NB4 (cell line): ENCODE measurements around the gene BAG5.

ENCODE experiments used
- POLR2A ChIP-seq: IDR thresholded peaks from 2 replicates; pipeline ENCODE4 v1.6.1; 2011; ENCODE audit warnings: mild to moderate bottlenecking; ENCODE audit not compliant: insufficient read length; ENCODE audit errors: extremely low read depth
- TF ChIP-seq, protein P1 (sequence below): IDR thresholded peaks from one replicate; pipeline ENCODE4 v1.5.1; 2012; ENCODE audit warnings: low read depth, low read length
- TF ChIP-seq, protein P2 (sequence below): IDR thresholded peaks from 2 replicates; pipeline ENCODE4 v1.6.1; 2011; ENCODE audit warnings: low read depth, low read length

DNA sequence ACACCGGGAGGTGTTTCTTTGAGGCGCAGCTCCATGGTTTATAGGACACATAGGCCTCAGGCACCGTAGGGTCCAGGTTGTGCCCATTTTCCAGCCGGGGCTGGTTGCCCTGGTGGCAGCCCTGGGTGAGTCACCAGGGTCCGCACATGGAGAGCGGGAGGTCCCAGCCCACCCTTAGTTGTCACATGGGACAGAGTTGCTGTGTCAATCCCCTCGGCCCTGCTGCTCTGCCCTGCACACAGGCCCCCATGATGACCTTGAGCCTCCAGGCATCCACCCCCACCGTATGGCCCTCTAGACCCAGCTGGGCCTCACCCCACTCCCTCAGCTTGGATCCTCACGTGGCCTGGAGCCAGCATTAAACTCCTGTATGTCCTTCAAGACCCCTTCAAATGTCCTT, 25.8 kb downstream of the BAG5 start:
- TF ChIP-seq, protein P1, sequence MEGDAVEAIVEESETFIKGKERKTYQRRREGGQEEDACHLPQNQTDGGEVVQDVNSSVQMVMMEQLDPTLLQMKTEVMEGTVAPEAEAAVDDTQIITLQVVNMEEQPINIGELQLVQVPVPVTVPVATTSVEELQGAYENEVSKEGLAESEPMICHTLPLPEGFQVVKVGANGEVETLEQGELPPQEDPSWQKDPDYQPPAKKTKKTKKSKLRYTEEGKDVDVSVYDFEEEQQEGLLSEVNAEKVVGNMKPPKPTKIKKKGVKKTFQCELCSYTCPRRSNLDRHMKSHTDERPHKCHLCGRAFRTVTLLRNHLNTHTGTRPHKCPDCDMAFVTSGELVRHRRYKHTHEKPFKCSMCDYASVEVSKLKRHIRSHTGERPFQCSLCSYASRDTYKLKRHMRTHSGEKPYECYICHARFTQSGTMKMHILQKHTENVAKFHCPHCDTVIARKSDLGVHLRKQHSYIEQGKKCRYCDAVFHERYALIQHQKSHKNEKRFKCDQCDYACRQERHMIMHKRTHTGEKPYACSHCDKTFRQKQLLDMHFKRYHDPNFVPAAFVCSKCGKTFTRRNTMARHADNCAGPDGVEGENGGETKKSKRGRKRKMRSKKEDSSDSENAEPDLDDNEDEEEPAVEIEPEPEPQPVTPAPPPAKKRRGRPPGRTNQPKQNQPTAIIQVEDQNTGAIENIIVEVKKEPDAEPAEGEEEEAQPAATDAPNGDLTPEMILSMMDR = no peak
- TF ChIP-seq, protein P2, sequence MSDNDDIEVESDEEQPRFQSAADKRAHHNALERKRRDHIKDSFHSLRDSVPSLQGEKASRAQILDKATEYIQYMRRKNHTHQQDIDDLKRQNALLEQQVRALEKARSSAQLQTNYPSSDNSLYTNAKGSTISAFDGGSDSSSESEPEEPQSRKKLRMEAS = no peak
- no peak for TF ChIP-seq POLR2A
